Fibroblast of skin of right biceps (primary cell): Measurements from ENCODE around the gene AUH.
"Not testable (repeated sequence)": the region's sequence is repeated elsewhere in the genome, so short reads cannot be mapped to it uniquely, and the experiment has no call there.

Source experiments
- DNase-seq: peaks from one replicate; pipeline ENCODE4 v3.0.0-alpha.2; 2013

Gene AUH, protein sequence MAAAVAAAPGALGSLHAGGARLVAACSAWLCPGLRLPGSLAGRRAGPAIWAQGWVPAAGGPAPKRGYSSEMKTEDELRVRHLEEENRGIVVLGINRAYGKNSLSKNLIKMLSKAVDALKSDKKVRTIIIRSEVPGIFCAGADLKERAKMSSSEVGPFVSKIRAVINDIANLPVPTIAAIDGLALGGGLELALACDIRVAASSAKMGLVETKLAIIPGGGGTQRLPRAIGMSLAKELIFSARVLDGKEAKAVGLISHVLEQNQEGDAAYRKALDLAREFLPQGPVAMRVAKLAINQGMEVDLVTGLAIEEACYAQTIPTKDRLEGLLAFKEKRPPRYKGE

DNA sequence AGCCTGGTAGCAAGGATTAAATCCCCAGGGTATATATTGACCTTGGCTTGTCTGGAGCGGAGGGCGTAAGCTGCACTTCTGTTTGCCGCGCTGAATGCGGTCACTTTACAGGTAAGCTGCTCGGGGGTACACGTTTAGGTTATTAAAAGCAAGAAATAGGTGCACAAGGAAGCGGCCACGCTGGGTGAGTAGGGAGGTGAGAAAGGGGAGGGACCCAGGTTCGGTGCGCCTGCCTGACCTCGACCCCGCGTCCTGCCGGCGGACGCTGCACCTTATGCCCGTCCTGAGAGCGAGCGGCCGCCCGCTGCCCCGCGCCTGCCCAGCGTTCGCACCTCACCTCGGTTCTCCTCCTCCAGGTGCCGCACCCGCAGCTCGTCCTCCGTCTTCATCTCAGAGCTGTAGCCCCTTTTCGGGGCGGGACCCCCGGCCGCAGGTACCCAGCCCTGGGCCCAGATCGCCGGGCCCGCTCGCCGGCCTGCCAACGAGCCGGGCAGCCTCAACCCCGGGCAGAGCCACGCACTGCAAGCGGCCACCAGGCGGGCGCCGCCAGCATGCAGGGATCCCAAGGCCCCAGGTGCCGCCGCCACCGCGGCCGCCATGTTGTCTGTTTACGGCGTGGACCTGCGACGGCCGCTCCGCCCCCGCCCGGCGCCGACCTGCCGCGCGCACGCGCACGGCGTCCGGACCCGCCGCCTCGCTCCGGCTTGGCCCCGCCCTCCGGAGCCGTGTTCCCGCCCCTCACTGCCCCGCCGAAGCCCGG, at the start of gene AUH:
AUH (minus strand) TSS at position 628 of the 760 bp plus-strand sequence; CDS start at position 599, 29 bp downstream.
- DNase-seq = peak; percentile 77

DNA sequence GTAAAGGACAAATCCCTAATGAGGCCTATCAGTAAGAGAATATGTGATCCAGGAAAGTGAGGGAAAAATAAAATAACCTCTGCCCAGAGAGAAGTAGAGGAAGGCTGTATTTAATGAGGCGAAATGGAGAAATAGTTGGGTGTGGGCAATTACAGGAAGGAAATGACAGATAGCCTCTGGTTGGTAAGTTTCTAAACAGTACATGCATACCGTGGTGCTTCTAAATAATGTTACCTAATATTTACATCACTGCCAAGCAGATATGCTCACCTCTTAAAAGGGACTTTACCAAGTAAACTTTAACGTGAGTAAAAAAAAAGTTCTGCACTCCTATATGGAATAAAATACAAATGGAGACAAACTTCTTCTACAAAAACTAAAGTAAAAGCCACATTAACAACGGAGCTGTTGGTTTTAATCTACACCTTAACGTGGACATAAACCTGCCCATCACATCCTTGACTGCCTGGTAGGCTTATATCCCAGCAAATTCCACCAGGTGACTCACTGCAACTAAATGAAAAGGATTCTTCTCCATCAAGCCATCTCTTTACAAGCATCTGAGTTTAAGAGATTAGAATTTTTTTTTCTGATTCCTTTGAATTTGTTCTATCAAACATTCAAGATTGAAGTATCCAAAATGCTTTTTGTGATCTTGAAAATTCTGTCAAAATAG, 49.5 kb upstream of the AUH start:
- peak; percentile 29 for DNase-seq

DNA sequence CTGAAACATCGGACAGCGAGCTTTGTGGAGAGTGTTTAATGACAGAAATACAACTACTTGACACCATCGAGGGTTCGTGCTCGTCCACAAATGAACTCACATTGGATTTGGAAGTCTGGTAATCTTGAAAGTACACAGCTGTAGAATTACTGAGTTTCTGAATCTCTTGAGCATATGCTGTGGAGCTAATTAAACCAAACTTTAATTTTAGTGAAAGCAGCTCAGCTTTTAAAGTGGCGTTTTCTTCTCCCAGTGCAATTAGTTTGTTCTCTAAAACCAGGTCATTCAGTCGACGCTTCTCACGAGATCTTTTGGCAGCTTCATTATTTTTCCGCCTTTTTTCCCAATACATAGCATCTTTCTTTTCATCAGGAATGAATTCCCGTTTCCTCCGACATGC, 48.4 kb upstream of the AUH start:
- no peak for DNase-seq

DNA sequence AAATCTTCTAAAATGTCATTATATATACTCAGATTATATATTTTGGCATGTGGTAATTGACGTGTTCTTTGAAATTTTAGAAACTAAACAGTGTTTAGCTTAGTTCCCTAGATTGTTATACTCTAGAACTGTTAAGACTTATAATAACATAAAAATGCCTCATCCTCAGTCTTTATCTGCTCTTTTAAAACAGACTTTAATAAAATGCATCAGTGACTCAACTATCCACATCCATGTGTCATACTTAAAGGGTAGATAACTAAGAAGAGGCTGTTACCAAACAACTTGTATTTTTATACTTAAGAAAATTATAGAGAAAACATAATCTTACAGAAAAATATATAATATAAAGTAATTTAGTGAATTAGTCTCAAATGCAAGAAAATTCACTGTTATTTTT, 46.8 kb upstream of the AUH start:
- peak; percentile 40 for DNase-seq

DNA sequence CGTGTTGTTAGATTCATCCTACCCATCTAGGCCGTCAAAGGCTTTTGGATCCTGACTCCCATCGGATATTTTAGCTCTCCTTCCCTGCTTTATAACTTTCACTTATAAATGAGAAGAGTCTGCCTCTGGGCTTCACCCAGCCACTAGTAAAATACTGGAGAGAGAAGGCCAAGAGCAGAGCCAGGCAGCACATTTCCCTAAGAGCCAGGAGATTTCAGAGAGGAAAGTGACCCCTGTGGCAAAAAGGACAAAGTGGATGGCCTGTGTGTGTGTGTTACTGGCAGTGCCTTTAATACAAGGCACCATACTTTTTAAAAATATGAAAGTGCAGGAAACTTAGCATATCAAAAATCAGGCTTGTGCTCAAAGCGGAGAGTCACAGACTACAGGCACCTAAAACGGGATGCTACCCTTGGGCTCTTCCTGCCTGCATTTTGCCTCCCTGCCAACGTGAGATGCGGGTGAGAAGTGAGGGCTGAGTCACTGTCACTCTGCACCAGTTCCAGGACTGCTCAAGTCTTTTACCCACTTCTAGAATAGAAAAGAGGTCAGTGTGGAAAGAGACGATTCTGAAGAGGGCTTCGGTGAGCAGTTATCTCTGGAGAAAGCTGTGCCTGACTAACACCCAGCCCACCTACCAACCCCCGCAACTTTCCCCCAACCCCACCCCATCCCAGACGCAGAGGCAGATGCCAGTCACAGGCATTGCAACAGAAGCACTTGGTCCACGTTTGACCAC, 46.0 kb upstream of the AUH start:
- DNase-seq = no peak

DNA sequence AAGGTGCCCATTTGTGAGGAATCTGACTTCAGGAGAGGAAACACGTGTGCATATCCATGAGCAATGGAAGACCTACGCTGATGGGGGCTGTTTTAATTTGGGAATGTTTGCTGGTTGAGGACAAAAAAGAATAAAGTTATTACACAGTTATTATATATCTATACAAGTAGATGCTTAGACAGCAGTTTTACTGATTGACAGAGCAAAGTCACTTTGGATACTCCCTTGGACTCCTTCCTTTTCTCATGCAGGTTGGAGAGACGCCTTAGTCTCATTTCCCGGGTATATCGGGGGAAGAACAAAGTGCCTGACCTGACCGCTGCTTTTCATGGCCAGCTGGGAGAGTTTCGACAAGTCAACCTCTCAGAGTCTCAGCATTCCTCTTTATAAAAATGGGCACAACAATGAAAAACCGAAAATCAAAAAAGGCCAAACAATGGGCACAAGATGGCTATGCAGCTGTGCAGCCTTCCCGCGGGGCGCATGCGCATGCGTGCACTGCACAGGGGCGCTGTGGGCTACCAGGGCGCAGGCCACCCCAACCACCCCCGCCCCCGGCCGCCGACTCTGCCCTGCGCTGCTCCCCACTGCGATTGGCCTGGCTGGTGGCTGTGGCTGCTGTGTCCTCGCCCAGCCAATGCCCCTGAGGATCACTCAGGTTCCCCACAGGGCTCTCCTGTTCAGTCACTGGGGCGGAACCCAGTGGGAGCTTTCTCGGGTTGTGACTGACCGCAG, 43.8 kb upstream of the AUH start:
- DNase-seq = no peak

DNA sequence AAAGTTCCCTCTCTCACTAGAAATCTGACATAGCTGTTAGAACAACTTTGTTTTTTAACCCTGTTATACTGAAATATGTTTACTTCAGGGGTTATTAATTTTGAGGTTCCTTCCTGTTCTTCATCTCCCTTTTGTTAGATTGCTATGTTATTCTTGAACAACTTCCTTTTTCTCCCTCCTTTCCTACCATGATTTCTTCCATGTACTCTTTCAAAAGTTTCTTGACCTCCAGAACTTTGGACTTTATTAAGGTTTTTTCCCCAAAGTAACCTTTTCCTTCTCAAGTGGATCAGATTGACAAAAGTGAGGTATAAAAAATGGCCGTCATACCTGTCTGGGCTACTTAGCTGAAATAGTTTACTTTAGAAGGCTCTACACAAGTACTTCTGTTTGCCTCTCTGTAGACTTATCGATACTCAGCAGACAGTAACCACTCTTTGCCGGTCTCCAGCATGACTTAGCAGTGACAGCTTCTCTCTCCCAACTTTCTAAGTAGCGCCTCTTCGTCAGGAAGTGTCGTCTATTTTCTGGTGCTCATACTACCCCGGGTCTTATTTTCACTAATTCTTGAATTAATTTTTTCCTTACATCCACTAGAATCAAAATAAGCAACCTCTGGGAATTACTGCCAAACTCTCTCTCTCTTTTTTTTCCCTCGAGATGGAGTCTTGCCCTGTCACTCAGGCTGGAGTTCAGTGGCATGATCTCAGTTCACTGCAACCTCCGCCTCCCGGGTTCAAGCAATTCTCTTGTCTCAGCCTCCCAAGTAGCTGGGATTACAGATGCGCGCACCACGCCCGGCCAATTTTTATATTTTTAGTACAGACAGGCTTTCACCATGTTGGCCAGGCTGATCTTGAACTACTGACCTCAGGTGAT, 42.2 kb upstream of the AUH start:
- DNase-seq = no peak

DNA sequence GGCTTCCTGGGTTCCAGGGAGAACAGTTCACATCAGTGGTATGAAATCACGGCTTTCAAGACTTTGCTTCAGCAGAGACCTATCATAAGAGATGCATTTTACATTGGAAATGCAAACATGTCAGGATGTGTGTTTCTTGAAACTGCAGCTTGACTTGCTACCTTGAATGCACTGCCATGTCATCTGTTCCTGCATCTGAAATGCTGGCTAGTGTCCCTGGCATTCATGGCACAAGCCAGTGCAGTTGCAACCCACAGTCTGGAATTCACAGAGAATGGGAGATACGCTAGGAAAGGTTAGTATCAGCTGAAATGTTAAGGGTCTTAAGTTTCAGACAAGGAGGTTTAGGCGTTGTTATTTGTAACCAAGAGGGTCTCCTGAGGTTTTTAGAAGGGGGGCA, 37.2 kb upstream of the AUH start:
- no peak for DNase-seq

DNA sequence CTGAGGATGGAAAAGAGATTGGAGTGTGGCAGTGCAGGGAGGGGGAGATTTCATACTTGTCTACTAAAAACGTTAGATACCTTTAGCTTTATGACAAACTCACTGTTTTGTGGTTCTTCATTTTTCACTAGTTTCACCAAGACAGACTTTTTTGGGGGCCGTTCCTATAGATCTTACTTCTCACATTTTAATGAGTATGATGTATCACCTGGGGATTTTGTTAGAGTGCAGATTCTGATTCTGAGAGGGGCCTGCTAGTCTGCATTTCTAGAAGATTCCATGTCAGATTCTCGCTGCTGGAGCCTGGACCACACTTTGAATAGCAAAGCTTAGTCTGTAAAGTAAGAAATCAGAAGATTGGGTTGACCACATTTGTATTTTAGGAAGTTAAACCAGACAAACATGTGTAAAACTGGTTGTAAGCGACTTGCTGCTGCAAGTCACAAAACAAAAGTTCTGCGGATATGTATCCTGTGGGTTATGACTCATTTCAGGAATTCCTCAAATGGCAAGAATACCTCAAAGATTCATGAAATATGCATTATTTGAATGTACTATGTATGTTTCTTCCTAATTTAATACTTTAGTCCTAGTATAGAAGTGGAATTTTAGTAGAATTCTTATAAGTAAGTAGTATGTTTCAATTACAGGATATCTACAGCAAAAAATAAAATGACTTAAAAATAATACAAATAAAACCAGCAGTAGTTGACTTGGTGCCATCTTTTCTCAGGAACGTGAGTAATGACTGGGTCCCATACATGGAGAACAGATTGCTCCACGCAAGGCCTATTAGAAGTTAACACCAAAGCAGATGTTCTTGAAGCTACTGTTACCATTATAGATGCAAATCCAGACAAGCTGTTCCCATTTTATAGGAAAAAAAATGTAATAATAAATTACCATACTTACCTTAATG, 34.1 kb upstream of the AUH start:
- peak; percentile 95 for DNase-seq

DNA sequence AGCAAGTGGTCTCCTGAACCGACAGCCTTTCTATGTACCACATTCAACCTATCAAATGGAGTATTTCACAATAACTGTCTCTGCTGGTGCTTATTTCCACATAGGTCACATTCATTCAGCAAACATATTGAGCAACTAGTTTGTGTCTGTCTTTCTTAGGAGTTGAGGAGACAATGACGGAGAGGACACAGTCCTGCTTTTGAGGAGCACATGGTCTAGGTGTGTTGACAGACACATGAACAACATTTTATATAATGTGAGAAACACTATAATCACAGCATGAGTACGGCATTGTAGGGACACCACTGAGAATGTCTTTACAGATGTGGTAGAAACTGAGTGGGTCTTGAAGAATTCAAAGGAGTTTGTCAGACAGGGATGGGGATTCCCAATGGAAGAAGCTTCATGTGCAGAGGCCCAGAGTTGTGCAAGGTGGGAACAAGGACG, 33.4 kb upstream of the AUH start:
- peak; percentile 34 for DNase-seq

DNA sequence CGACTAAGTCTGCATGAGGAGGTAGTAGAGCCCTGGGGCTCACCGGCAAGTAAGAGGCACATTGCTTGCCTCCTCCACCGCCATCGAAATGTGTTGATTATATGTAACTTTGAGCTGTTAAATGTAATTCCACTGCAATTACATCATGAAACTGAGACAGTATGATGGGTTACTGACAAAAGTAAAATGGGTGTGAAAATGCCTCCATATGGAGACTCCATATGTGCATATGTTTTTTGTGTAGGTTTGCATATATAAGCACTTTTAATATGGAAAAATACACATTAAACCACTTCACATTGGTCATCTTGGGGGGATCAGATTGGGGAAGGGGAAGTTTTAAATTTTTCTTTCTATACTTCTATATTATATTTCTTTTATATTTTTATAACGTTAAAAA, 32.1 kb upstream of the AUH start:
- no peak for DNase-seq

DNA sequence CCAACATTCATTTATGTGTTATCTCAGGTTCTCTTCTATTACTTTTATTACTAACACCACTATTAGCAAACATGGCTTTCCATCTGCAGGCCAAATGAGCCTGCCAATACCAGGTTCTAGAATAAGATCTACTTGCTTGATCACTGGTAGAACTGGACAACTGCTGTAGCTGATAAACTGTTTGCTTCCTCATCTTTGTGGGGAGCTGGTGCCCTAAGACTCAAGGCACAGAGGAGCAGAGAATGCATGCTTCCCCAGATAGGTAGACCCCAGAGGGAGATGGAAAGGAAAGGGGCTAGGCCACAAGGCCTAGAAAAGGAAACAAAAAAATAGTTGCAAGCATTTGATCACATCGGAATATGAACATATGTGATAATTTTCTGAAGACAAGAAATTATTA, 30.7 kb upstream of the AUH start:
- DNase-seq = no peak

DNA sequence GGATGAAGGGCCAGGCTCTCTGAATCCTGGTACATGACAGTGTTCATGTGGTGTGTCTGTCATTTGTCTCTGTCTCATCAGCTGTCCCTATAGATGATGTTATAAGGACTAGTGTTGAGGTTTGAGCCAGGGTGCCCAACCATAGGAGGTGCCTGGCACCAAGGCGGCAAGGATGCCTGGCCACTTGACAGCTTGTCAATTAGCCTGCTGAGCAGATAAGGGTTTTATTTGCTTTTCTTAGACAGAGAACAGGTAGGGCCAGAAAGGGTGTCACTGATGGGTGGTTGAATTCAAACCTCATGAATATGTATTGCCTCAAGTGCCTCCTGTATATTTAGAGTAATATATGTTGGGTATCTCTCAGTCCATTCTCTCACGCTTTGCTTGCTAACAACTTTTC, 30.1 kb upstream of the AUH start:
- no peak for DNase-seq

DNA sequence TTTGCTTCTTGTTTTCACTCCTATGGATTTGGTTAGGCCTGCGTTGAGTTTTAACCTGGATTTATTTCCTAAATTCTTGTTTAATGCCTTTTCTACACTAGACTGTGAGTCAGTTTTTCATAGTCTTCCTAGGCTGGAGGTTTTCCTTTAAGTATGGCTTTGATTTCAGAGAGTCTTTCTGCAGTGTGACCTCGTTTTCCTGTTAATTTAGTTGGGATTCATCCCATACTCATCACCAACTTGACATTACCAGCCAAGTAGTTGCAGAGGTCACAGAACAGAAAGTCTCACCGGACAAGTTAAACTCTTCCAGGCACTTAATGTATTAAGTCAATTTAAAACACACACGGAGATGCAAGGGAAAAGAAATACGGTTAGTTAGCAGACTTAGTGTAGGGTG, 29.7 kb upstream of the AUH start:
- DNase-seq = peak; percentile 32

DNA sequence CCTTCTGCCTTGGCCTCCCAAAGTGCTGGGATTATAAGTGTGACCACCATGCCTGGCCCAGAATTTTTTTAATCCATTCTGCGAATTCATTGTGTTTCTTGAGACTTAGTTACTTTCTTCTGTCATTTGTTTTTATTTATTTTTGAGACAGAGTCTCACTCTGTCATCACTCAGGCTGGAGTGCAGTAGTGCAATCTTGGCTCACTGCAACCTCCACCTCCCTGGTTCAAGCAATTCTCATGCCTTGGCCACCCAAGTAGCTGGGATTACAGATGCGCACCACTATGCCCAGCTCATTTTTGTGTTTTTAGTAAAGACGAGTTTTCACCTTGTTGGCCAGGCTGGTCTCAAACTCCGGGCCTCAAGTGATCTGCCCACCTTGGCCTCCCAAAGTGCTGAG, 28.0 kb upstream of the AUH start:
- DNase-seq = not testable (repeated sequence)

DNA sequence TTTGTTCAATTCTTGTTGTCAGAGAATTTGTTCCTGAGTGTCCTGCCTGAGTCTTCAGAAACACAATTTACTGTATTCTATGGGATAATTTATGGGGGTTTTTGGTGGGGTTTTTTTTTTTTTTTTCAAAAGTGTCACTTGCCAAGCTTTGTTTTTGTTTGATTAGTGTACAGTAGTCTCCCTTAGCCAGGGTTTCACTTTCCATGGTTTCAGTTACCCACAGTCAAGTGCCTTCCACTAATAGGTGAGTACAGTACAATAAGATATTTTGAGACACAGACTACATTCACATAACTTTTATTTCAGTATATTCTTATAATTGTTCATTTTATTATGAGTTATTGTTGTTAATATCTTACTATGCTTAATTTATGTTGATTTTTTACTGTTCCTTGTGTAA, 25.0 kb upstream of the AUH start:
- DNase-seq = no peak

DNA sequence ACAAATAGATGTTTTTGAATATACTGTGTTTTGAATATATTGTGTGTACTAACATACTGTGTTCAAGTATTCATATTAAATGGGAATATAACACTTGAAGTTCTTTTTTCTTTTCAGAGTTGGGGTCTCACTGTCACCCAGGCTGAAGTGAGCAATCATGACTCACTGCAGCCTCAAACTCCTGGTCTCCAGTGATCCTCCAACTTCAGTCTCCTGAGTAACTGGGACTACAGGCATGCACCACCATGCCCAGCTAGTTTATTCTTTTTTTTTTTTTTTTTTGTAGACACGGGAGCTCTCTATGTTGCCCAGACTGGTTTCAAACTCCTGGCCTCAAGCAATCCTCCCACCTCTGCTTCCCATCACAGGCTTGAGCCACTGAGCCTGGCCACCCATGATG, 23.2 kb upstream of the AUH start:
- DNase-seq = no peak

DNA sequence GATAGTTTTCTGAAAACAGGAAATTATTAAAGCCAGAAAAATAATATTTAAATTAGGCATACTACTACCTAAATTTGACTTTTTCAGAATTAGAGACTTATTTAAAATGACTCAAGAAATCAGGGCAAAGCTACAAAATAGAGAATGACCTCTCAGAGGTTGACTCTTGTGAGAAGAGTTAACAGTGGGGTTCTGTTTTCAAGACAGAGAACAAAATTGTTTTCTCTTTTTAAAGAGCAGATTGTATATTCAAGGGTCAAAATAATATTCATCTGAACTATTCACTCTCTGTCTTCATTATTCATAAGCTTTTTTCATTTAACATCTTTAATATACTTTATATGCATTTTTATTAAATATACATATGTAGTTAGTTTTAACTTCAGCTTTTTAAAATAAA, 21.9 kb upstream of the AUH start:
- DNase-seq = no peak

DNA sequence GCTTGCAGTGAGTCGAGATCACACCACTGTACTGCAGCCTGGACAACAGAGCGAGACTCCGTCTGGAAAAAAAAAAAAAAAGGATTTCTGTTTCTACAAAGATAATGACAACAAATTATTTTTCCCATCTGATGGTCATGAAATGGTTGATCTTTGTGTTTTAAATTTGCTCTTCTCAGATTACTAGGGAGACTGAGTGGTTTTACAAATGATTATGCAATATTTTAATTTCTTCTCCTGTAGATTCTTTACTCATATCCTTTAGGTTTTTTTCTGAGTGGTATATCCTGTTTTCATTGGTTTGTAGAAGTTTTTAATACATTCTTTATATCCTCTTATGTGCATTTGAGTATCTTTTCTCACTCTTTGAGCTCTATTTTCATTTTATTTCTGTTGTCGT, 20.6 kb upstream of the AUH start:
- no peak for DNase-seq

DNA sequence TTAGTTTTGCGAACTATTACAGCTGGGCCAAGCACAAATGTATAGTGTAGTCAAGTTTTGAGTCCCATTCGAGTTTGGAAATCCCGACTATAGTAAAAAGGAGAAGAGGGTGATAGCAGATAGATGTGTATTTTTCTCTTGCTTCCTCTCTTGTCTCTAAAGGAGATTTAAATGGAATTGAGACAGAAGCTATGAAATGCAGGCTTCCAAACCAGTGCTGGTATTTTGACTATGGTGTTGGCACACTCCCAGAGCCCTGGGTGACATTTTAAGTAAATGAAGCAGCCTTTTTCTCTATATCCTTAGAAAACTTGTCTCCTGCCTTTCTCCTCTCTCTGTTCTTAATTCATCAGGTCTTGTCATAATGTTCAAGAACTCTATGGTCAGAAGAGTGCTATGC, 17.7 kb upstream of the AUH start:
- DNase-seq = peak; percentile 16
